NCI-H2196 treated with DMSO at 0.1 percent for 48 hours (cell line): Measurements from ENCODE around the gene CTSD.

ENCODE experiments used
- DNase-seq: peaks from one replicate; lab custom pipeline; 2025; ENCODE audit not compliant: unreplicated experiment; lab: John Stamatoyannopoulos, UW

CTSD gene

GRCh38 chr11:1746511-1746931, 17.2 kb downstream of the CTSD start:
- DNase-seq = peak; percentile 71

- no peak for DNase-seq
Observed at GRCh38 chr11:1745701-1746320, 17.9 kb downstream of the CTSD start.

- no peak for DNase-seq
Observed at GRCh38 chr11:1744891-1745700, 18.6 kb downstream of the CTSD start.

GRCh38 chr11:1744137-1744886, 19.4 kb downstream of the CTSD start:
- no peak for DNase-seq

GRCh38 chr11:1743585-1744136, 20.1 kb downstream of the CTSD start:
- no peak for DNase-seq

- no peak for DNase-seq
Observed at GRCh38 chr11:1742869-1743584, 20.7 kb downstream of the CTSD start.

- no peak for DNase-seq
Observed at GRCh38 chr11:1742371-1742770, 21.4 kb downstream of the CTSD start.

- DNase-seq = no peak
Observed at GRCh38 chr11:1741741-1742140, 22.0 kb downstream of the CTSD start.

- DNase-seq = no peak
Observed at GRCh38 chr11:1740786-1741530, 22.8 kb downstream of the CTSD start.

GRCh38 chr11:1739576-1739975, 24.2 kb downstream of the CTSD start:
- no peak for DNase-seq

GRCh38 chr11:1738380-1738779, 25.3 kb downstream of the CTSD start:
- DNase-seq = no peak

- no peak for DNase-seq
Observed at GRCh38 chr11:1737080-1737757, 26.5 kb downstream of the CTSD start.

GRCh38 chr11:1736447-1736992, 27.2 kb downstream of the CTSD start:
- no peak for DNase-seq

GRCh38 chr11:1735271-1735670, 28.5 kb downstream of the CTSD start:
- DNase-seq = no peak

- DNase-seq = no peak
Observed at GRCh38 chr11:1734641-1735081, 29.1 kb downstream of the CTSD start.

- DNase-seq = no peak
Observed at GRCh38 chr11:1733716-1734640, 29.7 kb downstream of the CTSD start.

GRCh38 chr11:1733009-1733715, 30.6 kb downstream of the CTSD start:
- DNase-seq = no peak
